ENCODE measurements around the gene KLK6. TPM values are rescaled to one million over a fixed set of nuclear protein-coding genes. Genes with fewer than 3 reads are reported as not detected.

Gene KLK6
- total RNA-seq, 1 donor from 2014 or later = 106 TPM

- peak; percentile 91 for ATAC-seq
Measured at GRCh38 chr19:50909240-50910070, 59.9 kb downstream of the KLK6 start.

Other genes starting within 250 kb of the KLK6 start
- 0.04 TPM for gene SHANK1, start 249.8 kb downstream of the KLK6 start, total RNA-seq
- 2.7 TPM for gene CLEC11A, start 246.2 kb downstream of the KLK6 start, total RNA-seq
- gene GPR32, start 199.1 kb downstream of the KLK6 start, total RNA-seq = not detected
- gene ACP4, start 179.2 kb downstream of the KLK6 start, total RNA-seq = not detected
- gene KLK1, start 145.8 kb downstream of the KLK6 start, total RNA-seq = 1.3 TPM
- gene KLK15, start 136.0 kb downstream of the KLK6 start, total RNA-seq = not detected
- gene KLK3, start 114.7 kb downstream of the KLK6 start, total RNA-seq = not detected
- not detected for gene KLK2, start 96.2 kb downstream of the KLK6 start, total RNA-seq
- gene KLK4, start 58.2 kb downstream of the KLK6 start, total RNA-seq = not detected
- gene KLK5, start 16.6 kb downstream of the KLK6 start, total RNA-seq = 93.9 TPM
- gene KLK7, start 14.3 kb upstream of the KLK6 start, total RNA-seq = 146 TPM
- gene KLK8, start 32.0 kb upstream of the KLK6 start, total RNA-seq = 418 TPM
- 225 TPM for gene KLK10, start 50.1 kb upstream of the KLK6 start, total RNA-seq
- 209 TPM for gene KLK11, start 57.0 kb upstream of the KLK6 start, total RNA-seq
- gene KLK12, start 65.4 kb upstream of the KLK6 start, total RNA-seq = 153 TPM
- 1,054 TPM for gene KLK13, start 95.5 kb upstream of the KLK6 start, total RNA-seq
- gene KLK14, start 113.3 kb upstream of the KLK6 start, total RNA-seq = 0.68 TPM
- 5.3 TPM for gene CTU1, start 138.8 kb upstream of the KLK6 start, total RNA-seq
- gene SIGLEC9, start 155.3 kb upstream of the KLK6 start, total RNA-seq = 0.48 TPM
- 0.44 TPM for gene SIGLEC7, start 172.7 kb upstream of the KLK6 start, total RNA-seq

Data from esophagus mucosa (tissue), 1 donor.